HG03159 (cell line): ENCODE data around the gene CARD11.

Source experiments
- ATAC-seq: cut with Tn5 transposase; IDR thresholded peaks from one replicate; pipeline ENCODE4 v1.9.1; 2021; ENCODE audit warnings: mild to moderate bottlenecking, moderate library complexity; ENCODE audit not compliant: unreplicated experiment

Gene CARD11

GRCh38 chr7:2984091-2984490, 59.6 kb downstream of the CARD11 start:
- no peak for ATAC-seq

DNA sequence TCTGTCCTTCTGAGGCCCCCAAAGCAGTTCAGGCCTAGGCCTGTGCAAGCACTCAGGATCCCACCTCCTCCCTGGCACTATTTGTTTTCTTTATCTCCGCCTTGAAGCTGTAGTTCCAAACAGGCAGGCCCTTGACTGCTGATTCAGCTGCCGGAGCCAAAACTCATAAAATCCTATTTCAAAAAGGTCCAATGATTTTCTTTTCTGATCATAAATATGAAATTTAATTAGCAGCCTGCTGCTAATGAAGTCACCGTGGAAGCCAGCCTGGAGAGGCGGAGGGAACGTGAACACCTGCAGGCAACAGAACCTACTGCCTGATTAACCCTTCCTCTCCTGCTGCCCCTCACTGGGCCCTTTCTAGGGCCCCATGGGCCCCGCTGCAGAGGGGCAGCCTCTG, 60.1 kb downstream of the CARD11 start:
- ATAC-seq, result no peak

GRCh38 chr7:2982831-2983230, 60.8 kb downstream of the CARD11 start:
- ATAC-seq, result no peak

DNA sequence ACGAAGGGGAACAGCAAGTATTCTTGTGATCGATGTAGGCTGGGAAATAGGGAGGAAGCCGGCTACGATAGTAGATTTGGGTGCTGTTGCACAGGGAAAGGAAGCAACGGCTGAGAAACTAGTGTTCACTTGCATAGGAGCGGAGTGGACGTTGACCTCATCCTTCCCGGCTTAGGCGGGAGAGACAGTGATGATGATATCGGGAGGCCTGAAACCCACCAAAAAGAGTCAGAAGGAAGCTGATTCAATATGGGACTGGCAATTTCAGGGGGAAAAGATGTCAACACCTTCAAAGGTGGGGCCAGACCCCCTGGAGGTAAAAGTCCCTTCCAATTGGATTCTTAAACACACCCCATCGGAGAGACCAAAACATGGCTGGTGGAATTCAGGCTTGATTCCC, 61.3 kb downstream of the CARD11 start:
- ATAC-seq, result no peak

DNA sequence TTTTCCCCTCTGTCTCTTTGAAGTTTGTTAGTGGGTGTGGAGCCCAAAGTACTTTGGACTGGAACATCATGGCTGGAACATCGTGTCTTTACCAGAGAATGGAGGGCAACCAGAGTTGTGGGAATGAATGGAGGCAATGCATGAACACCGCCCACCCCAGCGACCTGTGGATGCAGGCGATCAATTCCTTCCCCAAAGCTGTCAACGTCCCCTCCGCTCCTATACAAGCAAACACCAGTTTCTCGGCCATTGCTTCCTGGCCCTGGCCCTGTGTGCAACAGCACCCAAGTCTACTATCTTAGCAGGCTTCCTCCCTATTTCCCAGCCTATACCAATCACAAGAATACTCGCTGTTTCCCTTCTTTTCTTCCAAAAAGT, 62.6 kb downstream of the CARD11 start:
- ATAC-seq, result no peak

DNA sequence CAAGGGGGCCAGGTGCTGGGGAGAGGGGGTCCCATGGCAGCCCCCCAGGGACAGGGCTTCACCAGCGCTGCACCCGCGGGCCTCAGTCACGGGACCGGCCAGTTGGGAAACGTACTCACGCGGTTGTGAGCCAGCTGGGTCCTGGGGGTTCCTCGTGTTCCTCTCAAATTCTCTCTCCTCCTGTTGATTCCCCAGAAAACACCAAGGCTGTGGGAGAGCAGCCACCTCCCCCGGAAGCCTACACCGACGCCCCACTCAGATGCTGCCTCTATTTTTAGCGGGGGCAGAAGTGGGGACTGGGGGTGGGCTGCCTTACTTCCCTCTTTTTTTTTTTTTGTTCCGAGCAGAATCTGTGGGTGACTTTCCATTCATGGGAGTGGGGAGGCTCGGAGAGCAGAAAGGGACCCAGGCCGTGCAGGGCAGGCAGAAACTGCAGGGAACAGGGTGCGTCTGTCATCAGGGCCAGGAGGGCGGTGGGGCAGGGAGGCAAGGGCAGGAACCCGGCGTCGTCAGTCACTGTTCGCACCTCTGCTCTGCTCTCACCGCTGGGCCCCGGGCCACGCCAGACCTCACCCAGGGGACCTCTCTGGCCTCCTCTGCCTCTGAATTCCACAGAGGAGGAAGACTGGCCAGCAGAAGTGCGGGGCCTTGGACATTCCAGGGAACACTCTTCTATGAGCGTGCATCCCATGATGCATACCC, 63.1 kb downstream of the CARD11 start:
- no peak for ATAC-seq

- ATAC-seq, result no peak
These were observed 63.7 kb downstream of the CARD11 start for GRCh38 chr7:2979951-2980350.

GRCh38 chr7:2979201-2979631, 64.5 kb downstream of the CARD11 start:
- ATAC-seq, result peak; percentile 31

DNA sequence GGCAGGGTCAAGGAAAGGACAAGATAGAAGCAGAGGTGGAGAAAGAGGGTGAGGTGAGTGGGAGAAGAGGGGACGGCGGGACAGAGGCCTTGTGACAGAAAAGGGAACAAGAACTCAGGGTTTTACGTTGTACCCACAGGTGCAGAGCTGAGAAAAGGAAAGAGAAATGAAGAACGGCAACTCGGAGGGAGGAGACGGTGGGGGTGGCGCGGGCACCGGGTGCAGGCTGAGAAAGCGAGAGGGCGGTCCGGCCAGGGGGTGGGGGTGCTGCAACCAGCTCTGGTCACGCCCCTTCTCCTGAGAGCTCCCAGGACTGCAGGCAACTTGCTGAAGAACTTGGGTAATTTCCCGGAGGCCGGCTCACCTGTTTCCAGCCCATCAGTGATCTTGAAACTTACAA, 65.3 kb downstream of the CARD11 start:
- peak; percentile 80 for ATAC-seq

- no peak for ATAC-seq
These were observed 67.8 kb downstream of the CARD11 start for GRCh38 chr7:2975821-2976371.

DNA sequence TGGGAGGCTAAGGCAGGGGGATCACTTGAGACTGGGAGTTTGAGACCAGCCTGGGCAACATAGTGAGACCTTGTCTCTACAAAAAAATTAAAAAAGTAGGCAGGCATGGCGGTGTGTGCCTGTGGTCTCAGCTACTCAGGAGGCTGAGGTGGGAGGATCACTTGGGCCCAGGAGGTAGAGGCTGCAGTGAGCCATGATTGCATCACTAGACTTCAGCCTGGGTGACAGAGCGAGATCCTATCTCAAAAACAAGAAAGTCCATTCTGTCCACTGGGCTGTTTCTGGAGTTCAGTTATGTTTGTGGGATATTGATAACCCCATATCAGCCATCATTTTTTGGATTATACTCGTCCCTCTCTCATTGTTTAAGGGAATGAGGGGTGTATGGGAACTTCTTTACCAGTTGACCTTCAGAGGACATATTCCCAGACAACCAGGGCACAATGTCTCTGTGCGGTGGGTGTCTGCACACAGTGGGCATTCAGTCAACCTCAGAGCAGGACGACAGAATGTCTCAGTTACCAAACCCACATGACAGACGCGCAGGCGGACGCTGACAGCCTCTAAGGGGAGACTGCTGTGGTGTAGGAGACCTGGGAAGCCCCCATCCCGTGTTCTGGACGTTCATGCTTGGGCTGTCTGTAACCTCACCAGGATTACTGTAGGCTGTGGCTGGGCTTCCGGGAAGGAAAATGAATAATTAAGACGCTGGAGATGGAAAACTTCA, 69.4 kb downstream of the CARD11 start:
- ATAC-seq, result no peak

GRCh38 chr7:2972835-2973161, 70.9 kb downstream of the CARD11 start:
- ATAC-seq, result no peak

- ATAC-seq, result peak; percentile 77
These were observed 71.5 kb downstream of the CARD11 start for GRCh38 chr7:2971914-2972834.

GRCh38 chr7:2970861-2971260, 72.8 kb downstream of the CARD11 start:
- no peak for ATAC-seq

DNA sequence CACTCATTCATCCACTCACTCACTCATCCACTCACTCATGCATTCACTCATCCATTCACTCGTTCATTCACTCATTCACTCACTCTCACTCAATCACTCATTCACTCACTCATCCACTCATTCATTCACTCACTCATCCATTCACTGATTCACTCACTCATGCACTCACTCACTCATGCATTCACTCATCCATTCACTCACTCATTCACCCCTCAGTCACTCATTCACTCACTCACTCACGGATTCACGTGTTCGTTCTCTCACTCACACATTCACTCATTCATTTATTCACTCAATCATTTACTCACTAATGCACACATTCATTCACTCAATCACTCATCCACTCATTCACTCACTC, 73.4 kb downstream of the CARD11 start:
- no peak for ATAC-seq

GRCh38 chr7:2969398-2970306, 74.0 kb downstream of the CARD11 start:
- no peak for ATAC-seq

- no peak for ATAC-seq
These were observed 74.9 kb downstream of the CARD11 start for GRCh38 chr7:2968616-2969397.

DNA sequence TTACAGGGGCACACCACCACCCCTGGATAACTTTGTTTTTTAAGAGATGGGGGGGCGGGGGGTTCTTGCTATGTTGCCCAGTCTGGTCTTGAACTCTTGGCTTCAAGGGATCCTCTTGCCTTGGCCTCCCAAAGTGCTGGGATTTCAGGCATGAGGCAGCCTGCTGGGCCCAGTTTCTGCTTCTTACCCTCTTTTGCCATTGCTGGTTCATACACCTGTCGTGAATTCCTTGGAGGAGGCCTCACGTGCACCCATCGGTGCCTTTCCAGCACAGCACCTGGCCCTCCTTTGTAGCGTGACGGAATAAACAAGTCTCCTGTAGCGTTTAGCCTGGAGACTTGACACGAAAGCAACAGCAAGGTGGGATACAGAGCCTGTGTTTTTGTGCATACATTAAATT, 75.5 kb downstream of the CARD11 start:
- no peak for ATAC-seq

GRCh38 chr7:2967705-2968104, 76.0 kb downstream of the CARD11 start:
- no peak for ATAC-seq

DNA sequence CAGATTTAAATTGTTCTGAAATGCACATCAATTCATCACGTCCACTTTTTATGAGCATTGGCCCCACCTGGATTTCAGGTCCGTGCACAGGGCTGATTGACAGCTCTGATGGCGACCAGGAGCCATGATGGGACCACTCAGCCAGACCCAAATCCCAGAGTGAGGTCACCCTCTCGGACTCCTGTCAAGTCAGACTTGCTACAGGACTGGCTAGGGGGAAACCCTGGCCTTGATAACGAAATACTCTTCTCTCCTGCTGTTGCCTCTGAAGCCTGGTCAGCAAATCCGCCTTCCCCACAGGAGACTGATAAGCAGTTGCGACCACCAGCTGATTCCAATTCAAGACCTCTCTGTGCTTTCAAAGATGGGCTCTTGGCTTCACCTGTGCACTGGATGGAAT, 76.4 kb downstream of the CARD11 start:
- no peak for ATAC-seq
